HEK293T (cell line): Measurements from ENCODE around the gene NUP35.

ENCODE experiments used
- ARNT ChIP-seq: fragments of 450-650 bp; IDR thresholded peaks from 2 replicates; pipeline ENCODE4 v1.6.1; 2017; ENCODE audit warnings: mild to moderate bottlenecking
- BHLHE40 ChIP-seq: fragments of 450-650 bp; IDR thresholded peaks from 2 replicates; pipeline ENCODE4 v1.6.1; 2016; ENCODE audit warnings: mild to moderate bottlenecking, moderate library complexity, borderline replicate concordance
- ELF4 ChIP-seq: fragments of 450-650 bp; IDR thresholded peaks from 2 replicates; pipeline ENCODE4 v1.6.1; 2017; ENCODE audit warnings: antibody characterized with exemption
- FOXA1 ChIP-seq: fragments of 450-650 bp; IDR thresholded peaks from 2 replicates; pipeline ENCODE4 v1.6.1; 2016; ENCODE audit warnings: mild to moderate bottlenecking
- FOXK2 ChIP-seq: fragments of 450-650 bp; IDR thresholded peaks from 2 replicates; pipeline ENCODE4 v1.6.1; 2016; ENCODE audit warnings: mild to moderate bottlenecking
- FOXM1 ChIP-seq: fragments of 450-650 bp; IDR thresholded peaks from 2 replicates; pipeline ENCODE4 v1.6.1; 2017; ENCODE audit warnings: mild to moderate bottlenecking, borderline replicate concordance
- HDGF ChIP-seq: fragments of 450-650 bp; IDR thresholded peaks from 2 replicates; pipeline ENCODE4 v1.6.1; 2017; ENCODE audit warnings: antibody characterized with exemption, borderline replicate concordance
- L3MBTL2 ChIP-seq: fragments of 450-650 bp; conservative IDR thresholded peaks from 2 replicates; pipeline ENCODE4 v1.6.1; 2016; ENCODE audit warnings: mild to moderate bottlenecking
- LEF1 ChIP-seq: fragments of 450-650 bp; IDR thresholded peaks from 2 replicates; pipeline ENCODE4 v1.6.1; 2017; ENCODE audit warnings: mild to moderate bottlenecking, borderline replicate concordance
- NFRKB ChIP-seq: fragments of 450-650 bp; IDR thresholded peaks from 2 replicates; pipeline ENCODE4 v1.6.1; 2016; ENCODE audit warnings: mild to moderate bottlenecking, moderate library complexity
- SP1 ChIP-seq: fragments of 450-650 bp; IDR thresholded peaks from 2 replicates; pipeline ENCODE4 v1.6.1; 2017
- SUZ12 ChIP-seq: fragments of 450-650 bp; IDR thresholded peaks from 2 replicates; pipeline ENCODE4 v1.6.1; 2016; ENCODE audit warnings: mild to moderate bottlenecking
- TARDBP ChIP-seq: fragments of 450-650 bp; IDR thresholded peaks from 2 replicates; pipeline ENCODE4 v1.6.1; 2016
- ZNF384 ChIP-seq: fragments of 450-650 bp; IDR thresholded peaks from 2 replicates; pipeline ENCODE4 v1.6.1; 2016

DNA sequence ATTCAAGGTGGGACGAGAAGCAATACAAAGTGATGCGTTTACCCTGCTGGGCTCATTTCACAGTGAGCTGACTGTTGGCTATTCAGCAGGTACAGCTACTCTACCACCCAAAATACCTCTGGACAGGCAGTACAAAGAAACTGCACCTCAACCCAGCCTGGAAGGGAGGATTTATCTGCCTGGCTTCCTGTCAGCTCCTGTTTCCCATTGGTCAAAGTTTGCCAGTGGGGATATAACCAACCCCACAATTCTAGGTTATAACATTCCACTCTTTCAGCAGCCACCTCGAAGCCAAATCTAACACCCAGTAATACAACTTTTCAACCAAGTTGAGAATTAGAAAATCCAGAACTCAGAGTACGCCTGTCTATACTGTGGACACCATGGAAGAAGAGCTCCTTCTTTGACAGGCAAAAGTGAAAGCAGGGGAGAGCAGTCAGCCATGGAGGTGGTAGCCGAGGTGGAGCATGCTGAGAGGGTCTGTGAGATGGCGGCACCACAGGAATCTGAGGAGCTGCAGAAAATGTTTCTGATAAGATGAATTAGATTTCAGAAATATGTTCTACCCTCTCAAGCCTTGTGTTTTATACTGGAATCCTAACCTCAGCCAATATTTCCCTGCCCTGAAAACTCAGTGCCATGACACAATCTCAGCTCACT is 34.9 kb upstream of the NUP35 start:
- no peak for TF ChIP-seq LEF1
- no peak for TF ChIP-seq SP1
- no peak for TF ChIP-seq BHLHE40
- no peak for TF ChIP-seq NFRKB
- TF ChIP-seq FOXM1, result no peak
- no peak for TF ChIP-seq ELF4
- no peak for TF ChIP-seq HDGF
- no peak for TF ChIP-seq ZNF384
- TF ChIP-seq TARDBP, result no peak
- TF ChIP-seq SUZ12, result no peak
- no peak for TF ChIP-seq ARNT
- TF ChIP-seq FOXA1, result no peak
- no peak for TF ChIP-seq L3MBTL2
- no peak for TF ChIP-seq FOXK2
